Astrocyte of the hippocampus (primary cell): Measurements from ENCODE around the gene RNF169.
"Not testable (repeated sequence)": the region's sequence is repeated elsewhere in the genome, so short reads cannot be mapped to it uniquely, and the experiment has no call there.

ENCODE experiments used
- DNase-seq: peaks from one replicate; pipeline ENCODE4 v3.0.0; 2011; ENCODE audit warnings: low read depth, low spot score

RNF169 gene

DNA sequence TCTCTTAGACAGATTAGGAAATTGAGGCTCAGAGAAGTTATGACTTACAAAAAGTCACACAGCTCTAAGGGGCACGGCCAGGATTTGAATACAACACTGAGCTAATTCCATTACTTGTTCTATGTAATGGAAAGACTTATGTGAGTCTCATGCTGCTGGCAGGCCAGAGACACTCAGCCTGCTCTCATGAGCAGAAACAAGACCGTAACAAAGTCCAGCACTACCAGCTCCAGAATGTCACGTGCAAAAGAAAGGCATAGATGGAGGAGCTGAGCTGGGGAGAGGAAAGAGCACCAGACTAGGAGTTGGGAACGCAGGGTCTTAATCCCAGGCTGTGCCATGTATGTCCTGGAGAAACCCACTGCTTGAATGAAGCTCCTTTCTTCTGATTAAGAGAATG is 19.3 kb upstream of the RNF169 start:
- DNase-seq: no peak

GRCh38 chr11:74730571-74731260 is 17.9 kb upstream of the RNF169 start:
- peak; percentile 16 for DNase-seq

- DNase-seq: peak; percentile 73
Observed at GRCh38 chr11:74731301-74732094, 17.2 kb upstream of the RNF169 start, which contains the start of gene CHRDL2. Gene CHRDL2, minus strand, starts transcription at chr11:74731426. Its CDS starts 538 bp downstream, at chr11:74730888.

GRCh38 chr11:74734559-74734925 is 14.1 kb upstream of the RNF169 start:
- no peak for DNase-seq

DNA sequence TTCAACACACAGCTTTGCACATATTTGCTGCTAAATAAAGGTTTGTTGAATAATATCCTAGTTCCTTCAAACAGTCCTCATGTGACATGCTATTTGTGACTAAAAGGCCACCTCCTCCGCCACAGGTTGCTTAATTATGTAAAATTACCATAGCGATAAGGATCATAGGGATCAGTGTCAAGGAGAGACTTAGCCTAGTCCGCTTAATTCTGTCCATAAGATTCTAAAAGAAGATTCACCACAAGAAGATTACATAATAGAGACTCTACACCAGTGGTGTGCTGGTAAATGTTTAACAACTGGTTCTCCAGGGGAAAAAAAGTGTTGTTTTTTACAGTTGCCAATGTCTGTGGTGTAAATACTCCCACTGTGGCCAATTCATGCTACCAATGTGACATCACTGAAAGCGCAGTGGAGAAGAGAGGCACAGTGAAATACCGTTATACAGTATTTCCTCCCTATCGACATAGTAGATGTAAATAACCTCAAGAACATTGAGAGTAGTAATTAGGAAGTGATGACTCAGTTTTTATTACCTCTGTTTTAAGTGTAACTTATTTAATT is 13.2 kb upstream of the RNF169 start:
- no peak for DNase-seq

- no peak for DNase-seq
Observed at GRCh38 chr11:74736031-74736430, 12.6 kb upstream of the RNF169 start.

- DNase-seq: peak; percentile 83
Observed at GRCh38 chr11:74739546-74740270, 8.9 kb upstream of the RNF169 start.

- DNase-seq: no peak
Observed at GRCh38 chr11:74742070-74742469, 6.6 kb upstream of the RNF169 start.

GRCh38 chr11:74743640-74744039 is 5.0 kb upstream of the RNF169 start:
- no peak for DNase-seq

DNA sequence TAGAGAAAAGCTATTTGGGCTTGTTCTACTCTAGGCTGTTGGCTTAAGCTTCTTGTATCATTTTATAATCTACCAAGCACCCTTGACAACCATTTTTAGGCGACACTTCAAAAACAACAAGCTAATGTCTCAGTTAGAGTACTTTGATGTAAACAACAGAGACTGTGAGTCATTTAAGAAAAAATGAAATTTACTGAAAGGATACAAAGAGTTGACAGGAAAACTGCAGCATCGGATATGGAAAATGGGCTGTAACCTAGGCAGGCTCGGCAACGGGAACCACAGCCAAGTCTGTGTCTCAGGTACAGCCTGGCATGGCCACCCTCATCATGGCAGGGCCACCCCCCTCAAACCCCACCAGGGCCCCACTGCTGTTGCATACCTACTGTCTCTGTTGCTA is 4.4 kb upstream of the RNF169 start:
- DNase-seq: no peak

GRCh38 chr11:74746868-74747267 is 1.8 kb upstream of the RNF169 start:
- no peak for DNase-seq

DNA sequence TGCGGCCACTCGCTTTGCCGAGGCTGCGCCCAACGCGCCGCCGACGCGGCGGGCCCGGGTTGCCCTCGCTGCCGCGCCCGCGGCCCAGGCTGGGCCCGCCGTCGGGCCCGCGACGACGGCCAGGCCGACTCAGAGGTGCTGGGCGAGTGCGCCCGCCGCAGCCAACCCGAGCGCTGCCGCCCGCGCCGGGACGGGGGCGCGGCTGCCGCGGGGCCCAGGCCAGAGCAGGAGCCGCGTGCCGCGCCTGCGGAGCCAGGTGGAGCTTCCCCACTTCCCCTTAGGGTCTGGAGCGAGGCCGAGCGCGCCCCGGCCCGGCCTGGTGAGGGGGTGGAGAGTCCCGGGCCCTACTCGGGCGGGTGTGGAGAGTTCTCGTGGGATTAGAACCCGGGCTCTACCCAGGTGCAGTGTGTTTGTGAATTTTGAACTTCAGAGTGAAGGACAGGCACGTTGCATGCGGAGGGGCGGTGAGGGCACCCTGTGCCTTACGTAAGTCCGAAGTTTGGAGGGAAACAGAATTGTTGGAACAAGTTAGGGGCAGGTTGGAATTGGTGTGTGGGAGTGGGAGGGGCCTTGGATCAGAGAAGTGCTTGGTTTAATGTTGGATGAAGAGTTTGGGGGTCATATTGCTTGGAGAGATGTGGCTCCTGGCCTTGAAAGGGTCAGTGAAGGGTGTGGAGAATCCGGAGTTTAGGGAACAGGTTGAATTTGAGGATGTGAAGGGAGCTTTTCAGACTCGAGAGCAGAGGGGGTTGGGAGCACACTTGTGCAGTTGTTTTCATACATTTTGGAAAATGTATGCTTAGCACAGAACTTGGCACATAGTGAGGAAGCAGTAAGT is 697 bp downstream of the RNF169 start:
- DNase-seq: peak; percentile 78

- DNase-seq: no peak
Observed at GRCh38 chr11:74749965-74750296, 1.3 kb downstream of the RNF169 start.

DNA sequence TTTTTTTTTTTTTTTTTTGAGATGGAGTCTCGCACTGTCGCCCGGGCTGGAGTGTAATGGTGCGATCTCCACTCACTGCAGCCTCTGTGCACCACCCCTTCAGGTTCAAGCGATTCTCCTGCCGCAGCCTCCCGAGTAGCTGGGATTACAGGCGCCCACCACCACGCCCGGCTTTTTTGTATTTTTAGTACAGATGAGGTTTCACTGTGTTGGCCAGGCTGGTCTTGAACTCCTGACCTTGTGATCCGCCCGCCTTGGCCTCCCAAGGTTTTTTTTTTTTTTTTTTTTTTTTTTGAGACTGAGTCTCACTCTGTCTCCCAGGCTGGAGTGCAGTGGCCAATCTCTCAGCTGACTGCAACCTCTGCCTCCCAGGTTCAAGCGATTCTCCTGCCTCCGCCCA is 1.9 kb downstream of the RNF169 start:
- DNase-seq: not testable (repeated sequence)

- DNase-seq: no peak
Observed at GRCh38 chr11:74751303-74751702, 2.7 kb downstream of the RNF169 start.

DNA sequence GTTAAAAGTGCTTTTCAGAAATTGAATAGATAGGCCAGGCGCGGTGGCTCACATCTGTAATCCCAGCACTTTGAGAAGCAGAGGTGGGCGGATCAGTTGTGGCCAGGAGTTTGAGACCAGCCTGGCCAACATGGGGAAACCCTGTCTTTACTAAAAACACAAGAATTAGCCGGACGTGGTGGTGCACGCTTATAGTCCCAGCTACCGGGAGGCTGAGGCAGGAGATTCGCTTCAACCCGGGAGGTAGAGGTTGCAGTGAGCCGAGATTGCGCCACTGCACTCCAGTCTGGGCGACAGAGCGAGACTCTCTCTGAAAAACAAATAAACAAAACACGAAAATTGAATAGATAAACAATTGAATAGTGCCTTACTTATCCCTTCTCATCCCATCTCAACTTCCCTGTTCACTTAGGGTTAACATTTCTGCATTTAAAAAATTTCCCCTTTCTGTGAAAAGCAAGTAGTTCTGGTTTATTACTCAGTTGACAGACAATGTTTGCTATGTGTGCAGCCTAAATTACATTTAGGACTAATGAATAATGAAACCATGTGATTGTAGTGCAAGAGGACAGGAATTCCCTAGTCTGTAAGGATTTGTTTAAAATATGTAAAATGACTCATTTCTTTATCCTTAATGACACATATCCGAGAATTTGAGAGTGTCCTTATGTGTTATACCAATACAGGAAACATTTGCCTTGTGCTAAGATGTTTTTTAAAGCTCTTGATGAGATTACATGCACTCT is 6.0 kb downstream of the RNF169 start:
- DNase-seq: peak; percentile 63

GRCh38 chr11:74755395-74755995 is 6.8 kb downstream of the RNF169 start:
- peak; percentile 18 for DNase-seq

DNA sequence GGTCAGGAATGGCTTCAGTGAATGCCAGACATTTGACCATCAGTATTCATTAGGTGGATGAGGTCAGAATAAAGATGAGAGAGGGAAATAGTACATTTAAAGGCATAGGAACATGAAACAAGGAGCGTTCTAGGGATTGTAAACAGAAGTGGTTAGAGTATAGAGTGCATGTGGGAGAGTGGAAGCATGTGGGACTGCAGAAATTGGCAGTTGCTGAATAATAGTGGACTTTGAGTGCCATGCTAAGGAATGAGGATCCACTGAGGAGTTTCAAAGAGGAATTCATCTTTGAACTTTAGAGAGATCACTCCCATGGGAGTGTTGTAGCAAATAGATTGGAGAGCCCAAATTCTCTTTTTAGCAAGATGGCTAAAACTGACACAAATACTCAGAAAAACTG is 7.9 kb downstream of the RNF169 start:
- DNase-seq: no peak

GRCh38 chr11:74766905-74767304 is 18.3 kb downstream of the RNF169 start:
- DNase-seq: no peak

DNA sequence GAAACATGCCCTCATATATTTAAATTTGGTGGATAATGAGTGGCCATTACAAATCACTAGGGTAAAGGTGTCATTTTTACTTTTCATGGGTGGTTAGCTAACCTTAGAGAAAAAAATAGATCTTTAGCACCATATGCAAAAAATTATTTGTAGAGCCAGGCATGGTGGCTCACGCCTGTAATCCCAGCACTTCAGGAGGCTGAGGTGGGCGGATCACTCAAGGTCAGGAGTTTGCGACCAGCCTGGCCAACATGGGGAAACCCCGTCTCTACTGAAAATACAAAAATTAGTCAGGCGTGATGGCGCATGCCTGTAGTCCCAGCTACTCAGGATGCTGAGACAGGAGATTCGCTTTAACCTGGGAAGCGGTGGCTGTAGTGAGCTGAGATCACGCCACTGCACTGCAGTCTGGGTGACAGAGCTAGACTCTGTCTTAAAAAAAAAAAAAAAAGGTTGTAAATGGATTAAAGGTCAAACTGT is 19.6 kb downstream of the RNF169 start:
- DNase-seq: not testable (repeated sequence)
